ENCODE data around the gene PRKCH.

DNA sequence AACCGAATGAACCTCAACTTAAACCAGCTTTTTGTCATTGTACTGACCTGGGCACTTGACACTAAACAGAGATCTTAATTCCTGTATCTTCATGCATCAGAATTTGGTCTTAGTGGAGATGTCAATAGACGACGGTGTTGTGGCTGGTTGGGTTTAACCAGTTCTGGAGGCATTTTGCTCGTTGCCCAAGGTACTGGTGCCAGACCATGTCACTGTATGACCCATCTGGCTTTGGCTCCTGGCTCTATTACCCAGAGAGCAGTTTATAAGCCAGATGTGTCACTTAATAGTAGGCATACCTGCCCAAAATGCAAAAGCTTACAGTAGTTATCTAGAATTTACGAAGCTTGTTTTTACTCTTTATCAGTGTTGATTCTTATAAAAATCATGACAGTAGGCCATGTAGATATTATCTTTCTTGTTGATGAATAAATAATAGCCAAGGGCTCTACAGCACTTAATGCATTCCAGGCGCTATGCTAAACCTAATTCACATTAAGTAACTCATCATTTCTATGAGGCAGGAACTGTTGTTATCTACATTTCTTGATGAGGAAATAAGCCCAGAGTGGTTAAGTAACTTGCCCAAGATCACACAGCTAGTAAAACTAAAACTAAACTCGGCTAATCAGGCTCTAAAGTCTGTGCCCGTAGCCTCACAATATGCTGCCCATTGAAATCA lies 194.2 kb downstream of the PRKCH start:
- no peak for TF ChIP-seq CTCF (IDR thresholded peaks at IDR 0.05)
- TF ChIP-seq POLR2A (IDR thresholded peaks at IDR 0.05), result no peak

Data from esophagus squamous epithelium (tissue), 4 donors.